22Rv1 (cell line): ENCODE data around the gene APIP.

Experiments
- H3K27ac ChIP-seq: fragments of 450-650 bp; 2 replicates; pipeline ENCODE4 v1.5.1; 2017
- ZFX ChIP-seq: fragments of 450-650 bp; IDR thresholded peaks from 2 replicates; pipeline ENCODE4 v1.6.1; 2017; ENCODE audit warnings: antibody characterized with exemption, borderline replicate concordance
- TF ChIP-seq, protein P1 (sequence below): fragments of 450-650 bp; IDR thresholded peaks from 2 replicates; pipeline ENCODE4 v1.5.1; 2017; ENCODE audit warnings: mild to moderate bottlenecking

The APIP gene

DNA sequence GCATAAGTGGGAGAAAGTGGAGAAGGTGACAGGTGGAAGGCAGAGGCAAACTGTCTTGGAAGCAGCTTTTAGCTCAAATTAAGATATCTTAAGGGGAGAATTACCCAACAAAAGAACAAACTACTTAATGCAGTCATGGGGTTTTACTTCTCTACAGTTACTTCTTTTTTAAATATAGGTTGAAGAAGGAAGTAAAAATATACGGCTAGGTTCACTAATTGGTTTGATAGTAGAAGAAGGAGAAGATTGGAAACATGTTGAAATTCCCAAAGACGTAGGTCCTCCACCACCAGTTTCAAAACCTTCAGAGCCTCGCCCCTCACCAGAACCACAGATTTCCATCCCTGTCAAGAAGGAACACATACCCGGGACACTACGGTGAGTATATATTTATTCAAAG lies 41.0 kb upstream of the APIP start:
- no peak overlapping the region for H3K27ac ChIP-seq
- no peak for TF ChIP-seq ZFX
- TF ChIP-seq, protein P1, sequence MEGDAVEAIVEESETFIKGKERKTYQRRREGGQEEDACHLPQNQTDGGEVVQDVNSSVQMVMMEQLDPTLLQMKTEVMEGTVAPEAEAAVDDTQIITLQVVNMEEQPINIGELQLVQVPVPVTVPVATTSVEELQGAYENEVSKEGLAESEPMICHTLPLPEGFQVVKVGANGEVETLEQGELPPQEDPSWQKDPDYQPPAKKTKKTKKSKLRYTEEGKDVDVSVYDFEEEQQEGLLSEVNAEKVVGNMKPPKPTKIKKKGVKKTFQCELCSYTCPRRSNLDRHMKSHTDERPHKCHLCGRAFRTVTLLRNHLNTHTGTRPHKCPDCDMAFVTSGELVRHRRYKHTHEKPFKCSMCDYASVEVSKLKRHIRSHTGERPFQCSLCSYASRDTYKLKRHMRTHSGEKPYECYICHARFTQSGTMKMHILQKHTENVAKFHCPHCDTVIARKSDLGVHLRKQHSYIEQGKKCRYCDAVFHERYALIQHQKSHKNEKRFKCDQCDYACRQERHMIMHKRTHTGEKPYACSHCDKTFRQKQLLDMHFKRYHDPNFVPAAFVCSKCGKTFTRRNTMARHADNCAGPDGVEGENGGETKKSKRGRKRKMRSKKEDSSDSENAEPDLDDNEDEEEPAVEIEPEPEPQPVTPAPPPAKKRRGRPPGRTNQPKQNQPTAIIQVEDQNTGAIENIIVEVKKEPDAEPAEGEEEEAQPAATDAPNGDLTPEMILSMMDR = no peak

DNA sequence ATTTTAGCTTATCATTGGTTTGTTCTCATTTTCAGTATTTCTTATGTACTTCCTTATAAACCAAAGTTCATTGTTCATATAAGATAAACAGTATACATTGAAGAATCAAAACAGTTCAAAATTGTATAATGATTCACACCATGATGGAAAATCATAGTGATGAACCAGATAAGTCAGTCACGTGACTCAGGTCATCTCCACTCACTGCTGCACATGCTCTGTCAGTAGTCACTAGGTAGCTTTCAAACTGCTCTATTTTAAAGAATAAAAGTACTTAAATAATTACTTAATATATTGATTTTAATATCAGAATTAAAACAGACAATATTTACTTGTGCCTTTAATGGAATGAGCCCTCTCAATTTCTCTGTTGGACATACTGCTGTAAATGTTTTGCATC lies 37.8 kb upstream of the APIP start:
- TF ChIP-seq ZFX = no peak
- TF ChIP-seq, protein P1 = no peak
- no peak overlapping the region for H3K27ac ChIP-seq

DNA sequence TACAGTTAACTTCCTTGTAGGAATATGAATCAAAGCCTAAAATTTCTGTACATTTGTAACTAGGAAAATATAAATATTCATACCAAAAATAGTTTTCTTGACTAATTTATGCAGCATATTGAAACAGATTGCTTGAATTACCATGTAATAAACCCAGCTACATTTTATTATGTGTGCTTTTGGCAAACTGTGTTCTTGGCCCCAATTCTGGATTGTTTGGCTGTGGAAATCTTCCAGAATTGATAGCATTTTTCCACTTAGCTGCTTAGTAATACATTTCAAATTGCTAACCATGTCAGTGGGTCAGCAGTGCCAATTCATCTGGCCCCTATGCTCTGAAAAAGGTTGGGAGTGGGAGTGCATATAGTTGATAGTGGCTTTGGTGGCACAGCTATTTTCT lies 32.5 kb upstream of the APIP start:
- TF ChIP-seq, protein P1 = no peak
- TF ChIP-seq ZFX = no peak
- H3K27ac ChIP-seq = no peak overlapping the region

DNA sequence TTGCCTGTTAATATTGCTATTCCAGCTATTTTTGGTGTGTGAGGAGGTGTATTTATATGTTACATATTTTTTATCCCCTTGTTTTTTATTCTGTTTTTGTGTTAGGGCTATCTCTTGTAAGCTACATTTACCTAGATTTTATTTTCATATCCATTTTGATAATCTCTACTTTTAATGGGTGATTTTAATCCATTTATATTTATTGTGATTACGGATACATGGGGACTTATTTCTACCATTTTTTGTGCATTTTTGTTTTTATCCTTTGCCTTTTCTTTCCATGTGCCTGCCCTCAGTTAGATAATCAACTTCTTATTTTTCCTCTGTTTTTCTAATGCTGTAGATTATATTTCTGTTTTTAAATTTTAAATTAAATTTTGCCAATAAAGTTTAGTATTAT lies 28.5 kb upstream of the APIP start:
- no peak overlapping the region for H3K27ac ChIP-seq
- TF ChIP-seq, protein P1 = no peak
- no peak for TF ChIP-seq ZFX

DNA sequence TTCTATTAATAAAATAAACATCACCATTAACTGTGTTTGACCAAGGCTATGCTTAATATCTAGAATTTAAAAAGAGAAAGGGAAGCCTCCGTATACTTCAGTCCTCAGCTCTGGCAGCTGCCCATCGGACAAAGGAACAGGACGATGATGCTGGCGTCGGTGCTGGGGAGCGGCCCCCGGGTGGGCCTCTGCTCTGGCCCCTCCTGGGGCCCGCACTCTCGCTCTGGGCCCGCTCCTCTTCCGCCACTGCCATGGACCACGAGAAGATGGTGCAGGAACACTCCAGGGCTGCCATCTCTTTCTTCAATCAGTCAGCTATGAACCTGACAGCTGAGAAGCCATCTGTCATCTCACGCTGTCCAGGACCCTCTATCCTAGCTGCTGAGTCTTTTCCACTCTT lies 25.5 kb upstream of the APIP start:
- H3K27ac ChIP-seq = no peak overlapping the region
- no peak for TF ChIP-seq ZFX
- TF ChIP-seq, protein P1 = no peak

DNA sequence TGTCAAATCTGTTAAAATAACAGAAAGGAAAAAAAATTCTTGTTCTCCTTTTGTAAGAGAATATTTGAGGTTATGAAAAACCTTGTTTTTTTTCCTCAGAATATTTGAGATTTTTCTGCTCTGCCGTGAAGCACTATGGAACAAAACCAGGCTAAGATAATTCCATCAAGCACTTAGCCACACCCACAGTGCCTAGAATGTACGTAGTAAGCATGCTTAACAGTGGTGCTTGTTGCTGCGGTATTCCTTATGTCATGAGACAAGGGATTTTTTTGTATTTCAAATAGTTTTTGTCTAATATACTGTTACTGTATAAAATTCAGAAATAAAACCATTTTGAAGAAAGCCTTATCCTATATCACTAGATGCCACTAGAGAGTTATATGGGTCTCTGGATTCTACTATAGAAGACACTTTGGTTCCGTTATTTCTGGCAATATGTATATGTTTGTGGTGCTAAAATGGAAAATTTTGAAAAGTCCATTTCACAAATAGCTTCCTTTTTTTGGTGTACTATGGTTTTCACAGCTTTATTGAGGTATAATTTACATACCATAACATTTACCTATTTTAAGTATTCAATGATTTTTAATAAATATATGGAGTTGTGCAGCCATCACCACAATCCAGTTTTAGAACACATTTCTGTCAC lies 24.0 kb upstream of the APIP start:
- H3K27ac ChIP-seq = no peak overlapping the region
- no peak for TF ChIP-seq ZFX

DNA sequence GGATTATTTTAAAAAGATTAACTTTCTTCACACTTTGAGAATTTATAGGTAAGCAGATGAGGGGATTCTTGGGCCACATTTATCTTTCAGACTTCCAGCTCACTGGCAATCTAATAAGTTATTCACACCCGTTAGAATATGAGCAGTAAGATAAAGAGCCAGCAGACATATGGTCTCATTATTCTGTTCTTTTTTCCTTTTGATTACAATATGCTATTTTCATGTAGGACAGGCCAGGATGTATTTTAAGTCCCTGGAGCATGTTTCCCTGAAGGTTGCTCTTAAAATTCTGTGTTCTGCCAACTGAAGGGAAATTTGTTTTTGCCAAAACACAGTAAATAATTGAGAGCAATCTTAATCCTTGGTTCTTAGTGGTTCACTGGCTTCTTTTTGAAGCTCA lies 22.4 kb upstream of the APIP start:
- TF ChIP-seq, protein P1 = no peak
- TF ChIP-seq ZFX = no peak
- H3K27ac ChIP-seq = no peak overlapping the region
